CD4-positive, alpha-beta T cell treated with Interleukin-4 for 1 hour (primary cell): Measurements from ENCODE around the gene DRAP1.

ENCODE experiments used
- DNase-seq, 2 donors: peaks; one replicate each; pipeline ENCODE4 v3.0.0-alpha.2; 2020 to 2022

DRAP1 gene

DNA sequence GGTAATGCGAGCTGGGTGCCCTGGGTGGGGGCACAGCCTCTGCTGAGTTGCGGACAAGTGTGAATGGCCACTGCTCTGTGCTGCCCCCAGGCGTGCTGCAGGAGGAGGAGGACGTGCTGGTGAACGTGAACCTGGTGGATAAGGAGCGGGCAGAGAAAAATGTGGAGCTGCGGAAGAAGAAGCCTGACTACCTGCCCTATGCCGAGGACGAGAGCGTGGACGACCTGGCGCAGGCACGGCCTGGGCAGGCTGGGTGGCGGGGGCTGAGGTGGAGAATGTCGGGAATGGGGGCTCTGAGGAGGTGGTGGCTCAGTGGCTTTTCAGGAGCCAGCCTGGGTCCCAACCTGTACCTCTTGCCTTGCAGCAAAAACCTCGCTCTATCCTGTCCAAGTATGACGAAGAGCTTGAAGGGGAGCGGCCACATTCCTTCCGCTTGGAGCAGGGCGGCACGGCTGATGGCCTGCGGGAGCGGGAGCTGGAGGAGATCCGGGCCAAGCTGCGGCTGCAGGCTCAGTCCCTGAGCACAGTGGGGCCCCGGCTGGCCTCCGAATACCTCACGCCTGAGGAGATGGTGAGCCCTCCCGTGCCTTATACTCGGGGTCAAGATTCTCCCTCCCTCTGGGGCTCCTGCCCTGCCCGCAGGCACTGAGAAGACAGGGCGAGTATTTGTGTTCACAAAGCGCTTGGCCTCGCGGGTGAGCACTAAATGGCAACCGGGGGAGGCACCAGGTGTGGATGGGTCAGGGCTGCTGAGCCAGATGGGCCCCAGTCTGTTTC lies 46.9 kb downstream of the DRAP1 start:
- DNase-seq: no peak

GRCh38 chr11:65967329-65967934 lies 48.2 kb downstream of the DRAP1 start:
- no peak for DNase-seq

DNA sequence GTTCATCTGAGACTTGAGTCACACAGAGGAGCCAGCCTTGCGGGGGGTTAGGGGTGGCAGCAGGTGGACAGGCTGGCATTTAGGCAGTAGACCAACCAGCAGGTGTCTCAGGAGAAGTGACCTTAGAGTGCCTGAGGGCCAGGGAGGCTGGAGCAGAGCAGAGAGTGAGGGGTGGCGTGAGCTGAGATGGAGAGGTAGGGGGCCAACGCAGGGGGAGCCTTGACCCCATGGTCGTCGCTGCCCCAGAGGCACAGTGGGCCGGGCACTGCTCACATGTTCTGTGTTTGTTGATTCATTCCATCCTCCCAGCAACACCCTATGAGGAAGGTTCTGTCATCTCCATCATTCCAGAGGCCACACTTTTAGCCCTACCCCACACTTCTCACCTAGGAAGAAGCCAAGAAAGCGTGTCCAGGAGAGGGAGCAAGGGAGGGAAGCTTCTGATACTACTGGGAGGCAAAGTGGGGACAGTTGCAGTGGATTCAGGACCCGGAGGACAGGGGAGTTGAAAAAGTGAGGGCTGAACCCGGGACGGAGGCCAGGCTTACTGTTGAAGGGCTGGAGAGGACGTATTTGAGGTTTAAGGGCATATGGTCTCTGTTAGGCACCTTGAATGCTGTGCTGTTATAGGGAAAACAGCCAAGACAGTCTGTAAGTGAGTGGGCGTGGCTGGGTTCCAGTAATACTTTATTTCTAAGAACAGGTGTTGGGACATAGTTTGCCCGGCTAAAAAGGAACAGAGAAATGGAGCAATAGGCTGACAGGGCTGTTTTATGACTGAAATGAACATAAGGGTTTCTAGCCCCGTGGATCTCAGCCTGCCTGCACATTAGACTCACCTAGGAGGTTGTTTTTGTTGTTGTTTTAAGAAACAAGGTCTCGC lies 49.6 kb downstream of the DRAP1 start:
- no peak for DNase-seq
